ENCODE results near the gene ALDH3B2. TPM values are rescaled to one million over a fixed set of nuclear protein-coding genes. Genes with fewer than 3 reads are reported as not detected.
"Not testable (repeated sequence)": the region's sequence is repeated elsewhere in the genome, so short reads cannot be mapped to it uniquely, and the experiment has no call there.

The ALDH3B2 gene
- total RNA-seq, 4 donors from 2014 or later: not detected

DNA sequence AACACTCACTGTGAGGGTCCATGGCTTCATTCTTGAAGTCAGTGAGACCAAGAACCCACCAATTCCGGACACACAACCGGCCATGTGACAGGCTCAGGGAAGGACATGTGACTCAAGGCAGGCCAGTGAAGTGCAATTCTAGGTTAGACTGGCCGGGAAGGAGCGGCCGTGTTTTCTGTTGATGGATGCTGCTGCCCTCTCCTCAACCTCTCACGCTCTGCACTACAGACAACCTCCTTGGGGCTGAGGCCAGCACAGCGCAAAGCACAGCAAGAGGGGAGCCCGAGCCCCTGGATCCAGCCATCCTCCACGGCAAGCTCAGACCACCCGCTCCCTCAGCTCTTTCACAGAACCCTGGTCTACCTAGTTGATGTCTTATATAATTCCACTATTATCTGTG, 47.5 kb downstream of the ALDH3B2 start:
- H3K9me3 ChIP-seq: no peaks in the 10 kb centered on the region
- H3K4me3 ChIP-seq: no peak overlapping the region
- WGBS: 91% methylated on average over 10 of the region's 10 CpGs
- H3K27ac ChIP-seq (replicated peaks in 1 of 4): no peak overlapping the region
- intact Hi-C loops (cut with DNase I): no loop called here
- no peaks in the 10 kb centered on the region for H3K36me3 ChIP-seq
- peaks cover 11 to 29% (median 22%) of the 10 kb centered on the region in 4 donors for H3K4me1 ChIP-seq
- no peak for DNase-seq (ENCODE audit: extremely low spot score)
- no peak for TF ChIP-seq POLR2AphosphoS5 (IDR thresholded peaks at IDR 0.05)
- H3K27me3 ChIP-seq: no peaks in the 10 kb centered on the region

DNA sequence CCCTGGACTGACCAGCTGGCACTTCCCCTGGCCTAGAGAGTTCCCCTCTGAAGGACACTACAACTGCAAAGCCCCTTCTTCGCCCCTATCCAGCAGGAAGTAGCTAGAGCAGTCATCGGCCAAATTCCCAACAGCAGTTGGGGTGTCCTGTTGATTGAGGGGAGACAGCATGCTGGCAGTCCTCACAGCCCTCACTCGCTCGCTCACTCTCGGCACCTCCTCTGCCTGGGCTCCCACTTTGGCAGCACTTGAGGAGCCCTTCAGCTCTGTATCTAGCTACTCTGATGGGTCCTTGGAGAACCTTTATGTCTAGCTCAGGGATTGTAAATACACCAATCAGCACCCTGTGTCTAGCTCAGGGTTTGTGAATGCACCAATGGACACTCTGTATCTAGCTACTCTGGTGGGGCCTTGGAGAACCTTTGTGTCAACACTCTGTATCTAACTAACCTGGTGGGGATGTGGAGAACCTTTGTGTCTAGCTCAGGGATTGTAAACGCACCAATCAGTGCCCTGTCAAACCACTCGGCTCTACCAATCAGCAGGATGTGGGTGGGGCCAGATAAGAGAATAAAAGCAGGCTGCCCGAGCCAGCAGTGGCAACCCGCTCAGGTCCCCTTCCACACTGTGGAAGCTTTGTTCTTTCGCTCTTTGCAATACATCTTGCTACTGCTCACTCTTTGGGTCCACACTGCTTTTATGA, 48.1 kb downstream of the ALDH3B2 start:
- H3K27me3 ChIP-seq; H3K27ac ChIP-seq (replicated peaks in 1 of 4); H3K4me3 ChIP-seq; H3K9me3 ChIP-seq; intact Hi-C loops (cut with DNase I); H3K36me3 ChIP-seq; DNase-seq (ENCODE audit: extremely low spot score): not testable (repeated sequence)
- WGBS: 86% methylated on average over 9 of the region's 10 CpGs
- peaks cover 11 to 26% (median 22%) of the 10 kb centered on the region in 4 donors for H3K4me1 ChIP-seq

DNA sequence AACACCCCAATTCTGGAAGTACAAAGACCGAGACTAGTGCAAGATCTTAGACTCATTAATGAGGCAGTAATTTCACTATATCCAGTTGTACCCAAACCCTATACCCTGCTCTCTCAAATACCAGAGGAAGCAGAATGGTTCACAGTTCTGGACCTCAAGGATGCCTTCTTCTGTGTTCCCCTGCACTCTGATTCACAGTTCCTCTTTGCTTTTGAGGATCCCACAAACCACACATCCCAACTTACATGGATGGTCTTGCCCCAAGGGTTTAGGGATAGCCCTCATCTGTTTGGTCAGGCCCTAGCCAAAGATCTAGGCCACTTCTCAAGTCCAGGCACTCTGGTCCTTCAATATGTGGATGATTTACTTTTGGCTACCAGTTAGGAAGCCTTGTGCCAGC, 50.6 kb downstream of the ALDH3B2 start:
- 93% methylated on average over 1 of the region's 1 CpG for WGBS
- H3K9me3 ChIP-seq; DNase-seq (ENCODE audit: extremely low spot score); H3K27ac ChIP-seq (replicated peaks in 1 of 4); H3K4me1 ChIP-seq; intact Hi-C loops (cut with DNase I); H3K4me3 ChIP-seq; H3K36me3 ChIP-seq; H3K27me3 ChIP-seq: not testable (repeated sequence)

DNA sequence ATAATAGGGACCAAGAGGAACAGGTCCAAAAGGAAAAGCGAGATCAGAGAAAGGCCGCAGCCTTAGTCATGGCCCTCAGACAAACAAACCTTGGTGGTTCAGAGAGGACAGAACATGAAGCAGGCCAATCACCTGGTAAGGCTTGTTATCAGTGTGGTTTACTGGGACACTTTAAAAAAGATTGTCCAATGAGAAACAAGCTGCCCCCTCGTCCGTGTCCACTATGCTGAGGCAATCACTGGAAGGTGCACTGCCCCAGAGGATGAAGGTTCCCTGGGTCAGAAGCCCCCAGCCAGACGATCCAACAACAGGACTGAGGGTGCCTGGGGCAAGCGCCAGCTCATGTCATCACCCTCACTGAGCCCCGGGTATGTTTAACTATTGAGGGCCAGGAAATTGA, 51.5 kb downstream of the ALDH3B2 start:
- 69% methylated on average over 7 of the region's 7 CpGs for WGBS
- H3K9me3 ChIP-seq; H3K36me3 ChIP-seq; H3K27ac ChIP-seq (replicated peaks in 1 of 4); H3K27me3 ChIP-seq; DNase-seq (ENCODE audit: extremely low spot score); intact Hi-C loops (cut with DNase I); H3K4me3 ChIP-seq; H3K4me1 ChIP-seq: not testable (repeated sequence)

DNA sequence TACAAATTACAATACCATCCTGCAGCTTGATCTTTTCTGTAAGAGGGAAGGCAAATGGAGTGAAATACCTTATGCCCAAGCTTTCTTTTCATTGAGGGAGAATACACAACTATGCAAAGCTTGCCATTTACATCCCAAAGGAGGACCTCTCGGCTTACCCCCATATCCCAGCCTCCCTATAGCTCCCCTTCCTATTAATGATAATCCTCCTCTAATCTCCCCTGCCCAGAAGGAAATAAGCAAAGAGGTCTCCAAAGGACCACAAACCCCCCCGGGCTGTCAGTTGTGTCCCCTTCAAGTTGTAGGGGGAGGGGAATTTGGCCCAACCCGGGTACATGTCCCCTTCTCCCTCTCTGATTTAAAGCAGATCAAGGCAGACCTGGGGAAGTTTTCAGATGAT, 52.5 kb downstream of the ALDH3B2 start:
- intact Hi-C loops (cut with DNase I); H3K4me3 ChIP-seq; H3K27ac ChIP-seq (replicated peaks in 1 of 4); H3K4me1 ChIP-seq; H3K36me3 ChIP-seq; H3K27me3 ChIP-seq; H3K9me3 ChIP-seq; DNase-seq (ENCODE audit: extremely low spot score): not testable (repeated sequence)
- 71% methylated on average over 3 of the region's 3 CpGs for WGBS

DNA sequence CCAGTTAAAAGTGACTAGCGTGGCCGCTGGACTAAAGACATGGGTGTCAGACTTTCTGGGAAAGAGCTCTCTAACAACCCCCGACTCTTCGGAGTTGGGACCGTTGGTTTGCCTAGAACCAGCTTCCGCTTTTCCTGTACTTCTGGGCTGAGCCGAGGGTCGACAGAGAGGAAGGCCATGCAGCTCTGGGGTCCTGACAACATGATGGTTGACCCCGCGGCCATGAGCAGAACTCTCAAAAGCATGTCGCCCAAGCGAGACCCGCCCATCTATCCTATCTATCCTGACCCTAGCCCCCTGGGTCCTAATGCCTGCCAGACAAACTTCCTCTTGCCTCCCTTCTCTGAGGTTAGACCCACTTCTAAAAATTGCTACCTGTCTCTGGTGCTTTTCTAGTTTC, 53.8 kb downstream of the ALDH3B2 start:
- H3K9me3 ChIP-seq; intact Hi-C loops (cut with DNase I); H3K36me3 ChIP-seq; H3K27ac ChIP-seq (replicated peaks in 1 of 4); H3K4me1 ChIP-seq; H3K4me3 ChIP-seq; DNase-seq (ENCODE audit: extremely low spot score): not testable (repeated sequence)
- 82% methylated on average over 13 of the region's 13 CpGs for WGBS
- H3K27me3 ChIP-seq: peaks cover 0 to 13% (median 3%) of the 10 kb centered on the region in 4 donors

DNA sequence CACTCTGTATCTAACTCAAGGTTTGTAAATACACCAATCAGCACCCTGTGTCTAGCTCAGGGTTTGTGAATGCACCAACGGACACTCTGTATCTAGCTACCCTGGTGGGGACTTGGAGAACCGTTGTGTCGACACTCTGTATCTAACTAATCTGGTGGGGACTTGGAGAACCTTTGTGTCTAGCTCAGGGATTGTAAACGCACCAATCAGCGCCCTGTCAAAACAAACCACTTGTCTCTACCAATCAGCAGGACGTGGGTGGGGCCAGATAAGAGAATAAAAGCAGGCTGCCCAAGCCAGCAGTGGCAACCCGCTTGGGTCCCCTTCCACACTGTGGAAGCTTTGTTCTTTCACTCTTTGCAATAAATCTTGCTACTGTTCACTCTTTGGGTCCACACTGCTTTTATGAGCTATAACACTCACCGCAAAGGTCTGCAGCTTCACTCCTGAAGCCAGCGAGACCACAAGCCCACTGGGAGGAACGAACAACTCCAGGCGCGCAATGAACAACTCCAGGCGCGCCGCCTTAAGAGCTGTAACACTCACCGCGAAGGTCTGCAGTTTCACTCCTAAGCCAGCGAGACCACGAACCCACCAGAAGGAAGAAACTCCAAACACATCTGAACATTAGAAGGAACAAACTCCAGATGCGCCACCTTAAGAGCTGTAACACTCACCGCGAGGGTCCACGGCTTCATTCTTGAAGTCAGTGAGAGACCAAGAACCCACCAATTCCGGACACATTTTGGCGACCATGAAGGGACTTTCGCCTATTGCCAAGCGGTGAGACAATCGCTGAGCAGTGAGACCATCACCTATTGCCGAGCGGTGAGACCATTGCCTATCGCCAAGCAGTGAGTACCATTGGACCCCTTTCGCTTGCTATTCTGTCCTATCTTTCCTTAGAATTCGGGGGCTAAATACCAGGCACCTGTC, 54.5 kb downstream of the ALDH3B2 start:
- not testable (repeated sequence) for H3K4me3 ChIP-seq; H3K27ac ChIP-seq (replicated peaks in 1 of 4); H3K9me3 ChIP-seq; DNase-seq (ENCODE audit: extremely low spot score); H3K36me3 ChIP-seq; H3K4me1 ChIP-seq
- peaks cover 0 to 20% (median 6%) of the 10 kb centered on the region in 4 donors for H3K27me3 ChIP-seq
- 95% methylated on average over 33 of the region's 33 CpGs for WGBS
- intact Hi-C loops (cut with DNase I): loop anchor here (10.0 kb wide), 1 partner anchor 95 kb away; no protein-coding TSS in a partner anchor

DNA sequence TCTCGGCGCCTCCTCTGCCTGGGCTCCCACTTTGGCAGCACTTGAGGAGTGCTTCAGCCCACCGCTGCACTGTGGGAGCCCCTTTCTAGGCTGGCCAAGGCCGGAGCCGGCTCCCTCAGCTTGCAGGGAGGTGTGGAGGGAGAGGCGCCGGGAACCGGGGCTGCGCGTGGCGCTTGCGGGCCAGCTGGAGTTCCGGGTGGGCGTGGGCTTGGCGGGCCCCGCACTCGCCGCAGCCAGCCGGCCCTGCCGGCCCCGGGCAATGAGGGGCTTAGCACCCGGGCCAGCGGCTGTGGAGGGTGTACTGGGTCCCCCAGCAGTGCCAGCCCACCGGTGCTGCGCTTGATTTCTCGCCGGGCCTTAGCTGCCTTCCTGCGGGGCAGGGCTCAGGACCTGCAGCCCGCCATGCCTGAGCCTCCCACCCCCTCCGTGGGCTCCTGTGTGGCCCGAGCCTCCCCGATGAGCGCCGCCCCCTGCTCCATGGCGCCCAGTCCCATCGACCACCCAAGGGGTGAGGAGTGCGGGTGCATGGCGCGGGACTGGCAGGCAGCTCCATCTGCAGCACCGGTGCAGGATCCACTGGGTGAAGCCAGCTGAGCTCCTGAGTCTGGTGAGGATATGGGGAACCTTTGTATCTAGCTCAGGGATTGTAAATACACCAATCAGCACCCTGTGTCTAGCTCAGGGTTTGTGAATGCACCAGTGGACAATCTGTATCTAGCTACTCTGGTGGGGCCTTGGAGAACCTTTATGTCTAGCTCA, 55.3 kb downstream of the ALDH3B2 start:
- not testable (repeated sequence) for H3K9me3 ChIP-seq; H3K36me3 ChIP-seq; DNase-seq (ENCODE audit: extremely low spot score); H3K27ac ChIP-seq (replicated peaks in 1 of 4); H3K4me3 ChIP-seq
- WGBS: 94% methylated on average over 18 of the region's 40 CpGs
- Histone ChIP-seq H3K27me3 (peaks cover 0 to 28% (median 10%) of the 10 kb centered on the region in 4 donors), H3K4me1 (peaks cover 4 to 15% (median 8%) of the 10 kb centered on the region in 4 donors)
- intact Hi-C loops (cut with DNase I): loop anchor here (10.0 kb wide), 1 partner anchor 96 kb away; no protein-coding TSS in a partner anchor

All from esophagus muscularis mucosa (tissue), 4 donors.